K562 (cell line): ENCODE measurements around the gene TBC1D1. TPM values are rescaled to one million over a fixed set of nuclear protein-coding genes. Genes with fewer than 3 reads are reported as not detected.

ENCODE experiments used
- ARID2 ChIP-seq: fragments of 450-650 bp; IDR thresholded peaks from 2 replicates; pipeline ENCODE4 v1.6.1; 2017; ENCODE audit warnings: antibody characterized with exemption, mild to moderate bottlenecking
- BCLAF1 ChIP-seq, 2 experiments: fragments of 450-650 bp in 1 of 2; IDR thresholded peaks; 2 replicates each; pipeline ENCODE4 v1.6.1; 2011 to 2017; ENCODE audit warnings: low read depth in 2 of 2, antibody characterized with exemption in 1 of 2, borderline replicate concordance in 1 of 2, low read length in 1 of 2, mild to moderate bottlenecking in 1 of 2, mixed read lengths in 1 of 2; ENCODE audit not compliant: control insufficient read depth in 1 of 2
- CBX3 ChIP-seq, 2 experiments: IDR thresholded peaks; 1 replicate in 1 of 2; 2 replicates in 1 of 2; pipeline ENCODE4 v1.6.1; 2012; ENCODE audit warnings: inconsistent platforms in 2 of 2, low read length in 2 of 2, borderline replicate concordance in 1 of 2, control low read depth in 1 of 2
- EHMT2 ChIP-seq: fragments of 450-650 bp; IDR thresholded peaks from 2 replicates; pipeline ENCODE4 v1.6.1; 2018; ENCODE audit warnings: antibody characterized with exemption
- HNRNPH1 ChIP-seq: fragments of 200-400 bp; formaldehyde crosslinking; optimal IDR thresholded peaks from 2 replicates; pipeline ENCODE3; 2017; ENCODE audit warnings: low read depth, mild to moderate bottlenecking, low read length, moderate library complexity
- MAZ ChIP-seq, 2 experiments: fragments of 450-650 bp in 1 of 2; sonication (generic) in 1 of 2; formaldehyde crosslinking; IDR thresholded peaks in 1 of 2; conservative IDR thresholded peaks in 1 of 2; 2 replicates each; pipeline versions ENCODE4 v1.4.0 to v1.5.0; 2020; ENCODE audit warnings: mild to moderate bottlenecking in 1 of 2, missing genetic modification reagents in 1 of 2
- PBX2 ChIP-seq, 2 experiments: IDR thresholded peaks in 1 of 2; conservative IDR thresholded peaks in 1 of 2; 2 replicates each; pipeline ENCODE4 v1.6.1; 2016; ENCODE audit warnings: low read depth in 2 of 2, mild to moderate bottlenecking in 1 of 2, missing compliant biosample characterization in 1 of 2, missing genetic modification characterization in 1 of 2, moderate library complexity in 1 of 2
- SMARCA4 ChIP-seq: fragments of 450-650 bp; IDR thresholded peaks from 2 replicates; pipeline ENCODE4 v1.6.1; 2016
- SP1 ChIP-seq: sonication (generic); formaldehyde crosslinking; IDR thresholded peaks from 2 replicates; pipeline ENCODE4 v1.8.1; 2022; ENCODE audit warnings: mild to moderate bottlenecking, missing genetic modification reagents
- ZBTB40 ChIP-seq, 2 experiments: fragments of 450-650 bp in 1 of 2; sonication (generic) in 1 of 2; formaldehyde crosslinking in 1 of 2; IDR thresholded peaks; 2 replicates each; pipeline versions ENCODE4 v1.7.1 to v1.9.0; 2016 to 2022; ENCODE audit warnings: inconsistent platforms in 1 of 2, mild to moderate bottlenecking in 1 of 2, missing genetic modification reagents in 1 of 2
- polyA plus RNA-seq, 8 experiments: library from polyadenylated mRNA; depleted of rRNA in 4 of 8; stranded (reverse) in 5 of 8; unstranded in 3 of 8; fragments of >200 nt; fragmentation: Nextera tagmentation in 2 of 8; fragmentation: Illumina TruSeq in 1 of 8; extraction: Ambion mirVana in 2 of 8; extraction: Trizol in 1 of 8; gene quantifications; 2 replicates each; pipeline versions ENCODE4 v1.2.1 to v1.2.3, GENCODE V29; 2011 to 2014; ENCODE audit warnings: inconsistent platforms in 1 of 8, missing spikeins in 1 of 8
- total RNA-seq, 7 experiments: library from RNA; depleted of rRNA in 6 of 7; stranded (reverse); fragments of >200 nt in 6 of 7; fragmentation: Illumina TruSeq in 2 of 7; extraction: Trizol in 2 of 7; gene quantifications; 2 replicates each; pipeline versions ENCODE4 v1.2.1 to v1.2.3, GENCODE V29; 2011 to 2021; ENCODE audit warnings: low replicate concordance in 1 of 7

Gene TBC1D1
- total and polyA plus RNA-seq, 9 of the 15 experiments (the other 6 are each of a cell fraction or from before 2014, with no cell fraction given) = 0.59 to 14.2 (median 8.8) TPM

- TF ChIP-seq ZBTB40 (IDR thresholded peaks at IDR 0.05) (no peak), ZBTB40 (CRISPR knock-in tag; IDR thresholded peaks at IDR 0.05) (no peak), ARID2 (peak; percentile 86), HNRNPH1 (no peak), EHMT2 (no peak), CBX3 (IDR thresholded peaks at IDR 0.05; ENCODE audit: borderline replicate concordance in 1 of 2, low read length in 2 of 2) (peak in 1 of 2 experiments; percentile 29; a peak in 1 of 3 replicates), PBX2 (CRISPR knock-in tag; IDR thresholded peaks at IDR 0.05; ENCODE audit: low read depth) (no peak), PBX2 (tag; conservative IDR thresholded peaks at IDR 0.05; ENCODE audit: low read depth) (0 out of 2 replicates have a peak, but pooled peaks have one; percentile 5), SMARCA4 (no peak), BCLAF1 (IDR thresholded peaks at IDR 0.05; ENCODE audit: borderline replicate concordance in 1 of 2, control insufficient read depth in 1 of 2, low read depth in 2 of 2, low read length in 1 of 2) (no peak), SP1 (peak; percentile 32; the same call in 1 of the 2 replicates), MAZ (CRISPR knock-in tag; conservative IDR thresholded peaks at IDR 0.05 in 1 of 2, IDR thresholded peaks at IDR 0.05 in 1 of 2) (peak in 1 of 2 experiments; percentile 51; a peak in 1 of 4 replicates)
Measured at GRCh38 chr4:38179690-38180377, 288.9 kb downstream of the TBC1D1 start (continued).
